Nephron progenitor cell (in vitro differentiated cells): Measurements from ENCODE around the gene CYP2C18.
A peak's percentile ranks its signal among the peaks of the same experiment; 100 is the strongest.
"Not testable (repeated sequence)": the region's sequence is repeated elsewhere in the genome, so short reads cannot be mapped to it uniquely, and the experiment has no call there.

Experiments
- DNase-seq: peaks from one replicate; pipeline ENCODE4 v3.0.0; 2021
- H3K27ac Mint-ChIP-seq: 2 replicates; pipeline ENCODE4 v1.8.0; 2021; ENCODE audit warnings: mild to moderate bottlenecking, moderate library complexity, mixed read lengths
- H3K27me3 Mint-ChIP-seq: 2 replicates; pipeline ENCODE4 v1.8.0; 2021; ENCODE audit warnings: mild to moderate bottlenecking, low read depth, mixed read lengths; ENCODE audit not compliant: poor library complexity
- H3K36me3 Mint-ChIP-seq: 2 replicates; pipeline ENCODE4 v1.8.0; 2021; ENCODE audit warnings: low read depth, mixed read lengths
- H3K4me1 Mint-ChIP-seq: 2 replicates; pipeline ENCODE4 v1.8.0; 2021; ENCODE audit warnings: mixed read lengths
- H3K4me3 Mint-ChIP-seq: 2 replicates; pipeline ENCODE4 v1.8.0; 2021; ENCODE audit warnings: mild to moderate bottlenecking, moderate library complexity, mixed read lengths
- H3K9me3 Mint-ChIP-seq: 2 replicates; pipeline ENCODE4 v1.8.0; 2021; ENCODE audit warnings: mild to moderate bottlenecking, moderate library complexity, mixed read lengths
- TF ChIP-seq, protein P1 (sequence below): fragments of 200-600 bp; sonication (generic); IDR thresholded peaks from 2 replicates; pipeline ENCODE4 v1.5.0; 2021; ENCODE audit warnings: antibody characterized with exemption

CYP2C18 gene

DNA sequence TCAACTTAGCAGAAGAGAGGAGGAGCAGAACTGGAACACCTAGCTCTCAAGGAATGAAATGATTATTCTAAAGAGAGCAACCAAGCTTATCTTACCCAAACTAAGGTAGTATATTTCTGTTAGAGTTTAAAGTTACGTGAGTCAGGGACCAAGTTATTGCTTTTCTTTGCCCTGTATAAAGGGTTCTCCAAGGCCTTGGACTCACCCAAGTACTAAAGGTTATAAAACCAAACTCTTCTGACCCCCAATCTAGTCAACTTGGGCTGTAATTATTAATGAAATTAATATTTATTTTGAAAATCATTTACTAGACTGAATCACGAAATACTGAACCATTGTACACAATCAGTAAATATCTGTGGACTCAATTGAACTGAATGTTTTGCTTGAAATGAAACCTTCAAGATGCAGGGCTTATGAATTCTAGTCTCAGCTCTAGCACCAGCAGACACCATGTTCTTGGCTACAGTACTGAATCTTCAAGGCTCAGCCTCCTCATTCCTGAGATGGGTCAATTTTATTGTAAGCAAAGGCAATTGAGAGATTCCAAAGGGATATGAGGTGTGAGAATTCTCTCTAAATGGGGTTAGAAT lies 77.2 kb downstream of the CYP2C18 start:
- H3K27me3 Mint-ChIP-seq, result no peaks in the 10 kb centered on the region
- H3K4me3 Mint-ChIP-seq, result no peak overlapping the region
- no peaks in the 10 kb centered on the region for H3K4me1 Mint-ChIP-seq
- TF ChIP-seq, protein P1, sequence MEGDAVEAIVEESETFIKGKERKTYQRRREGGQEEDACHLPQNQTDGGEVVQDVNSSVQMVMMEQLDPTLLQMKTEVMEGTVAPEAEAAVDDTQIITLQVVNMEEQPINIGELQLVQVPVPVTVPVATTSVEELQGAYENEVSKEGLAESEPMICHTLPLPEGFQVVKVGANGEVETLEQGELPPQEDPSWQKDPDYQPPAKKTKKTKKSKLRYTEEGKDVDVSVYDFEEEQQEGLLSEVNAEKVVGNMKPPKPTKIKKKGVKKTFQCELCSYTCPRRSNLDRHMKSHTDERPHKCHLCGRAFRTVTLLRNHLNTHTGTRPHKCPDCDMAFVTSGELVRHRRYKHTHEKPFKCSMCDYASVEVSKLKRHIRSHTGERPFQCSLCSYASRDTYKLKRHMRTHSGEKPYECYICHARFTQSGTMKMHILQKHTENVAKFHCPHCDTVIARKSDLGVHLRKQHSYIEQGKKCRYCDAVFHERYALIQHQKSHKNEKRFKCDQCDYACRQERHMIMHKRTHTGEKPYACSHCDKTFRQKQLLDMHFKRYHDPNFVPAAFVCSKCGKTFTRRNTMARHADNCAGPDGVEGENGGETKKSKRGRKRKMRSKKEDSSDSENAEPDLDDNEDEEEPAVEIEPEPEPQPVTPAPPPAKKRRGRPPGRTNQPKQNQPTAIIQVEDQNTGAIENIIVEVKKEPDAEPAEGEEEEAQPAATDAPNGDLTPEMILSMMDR, result no peak
- no peak overlapping the region for H3K27ac Mint-ChIP-seq
- H3K36me3 Mint-ChIP-seq, result no peaks in the 10 kb centered on the region
- peaks cover 16% of the 10 kb centered on the region for H3K9me3 Mint-ChIP-seq
- no peak for DNase-seq

DNA sequence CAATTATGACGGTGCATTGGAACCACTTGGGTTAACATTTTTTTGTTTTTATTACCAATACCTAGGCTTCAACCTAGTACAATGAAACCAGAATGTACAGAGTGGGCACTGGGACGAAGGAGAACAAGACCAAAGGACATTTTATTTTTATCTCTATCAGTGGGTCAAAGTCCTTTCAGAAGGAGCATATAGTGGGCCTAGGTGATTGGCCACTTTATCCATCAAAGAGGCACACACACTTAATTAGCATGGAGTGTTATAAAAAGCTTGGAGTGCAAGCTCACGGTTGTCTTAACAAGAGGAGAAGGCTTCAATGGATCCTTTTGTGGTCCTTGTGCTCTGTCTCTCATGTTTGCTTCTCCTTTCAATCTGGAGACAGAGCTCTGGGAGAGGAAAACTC lies 78.9 kb downstream of the CYP2C18 start, which contains the start of gene CYP2C19:
Gene CYP2C19, plus strand, starts transcription at position 289 of the 400 bp plus-strand sequence. Its CDS starts 25 bp downstream, at position 314.
- H3K27me3 Mint-ChIP-seq, result no peaks in the 10 kb centered on the region
- DNase-seq, result no peak
- H3K9me3 Mint-ChIP-seq, result peaks cover 7% of the 10 kb centered on the region
- TF ChIP-seq, protein P1, result no peak
- H3K27ac Mint-ChIP-seq, result no peak within 1 kb of the TSS
- H3K4me3 Mint-ChIP-seq, result no peak within 1 kb of the TSS
- no peaks in the 10 kb centered on the region for H3K4me1 Mint-ChIP-seq
- no peaks in the 10 kb centered on the region for H3K36me3 Mint-ChIP-seq

DNA sequence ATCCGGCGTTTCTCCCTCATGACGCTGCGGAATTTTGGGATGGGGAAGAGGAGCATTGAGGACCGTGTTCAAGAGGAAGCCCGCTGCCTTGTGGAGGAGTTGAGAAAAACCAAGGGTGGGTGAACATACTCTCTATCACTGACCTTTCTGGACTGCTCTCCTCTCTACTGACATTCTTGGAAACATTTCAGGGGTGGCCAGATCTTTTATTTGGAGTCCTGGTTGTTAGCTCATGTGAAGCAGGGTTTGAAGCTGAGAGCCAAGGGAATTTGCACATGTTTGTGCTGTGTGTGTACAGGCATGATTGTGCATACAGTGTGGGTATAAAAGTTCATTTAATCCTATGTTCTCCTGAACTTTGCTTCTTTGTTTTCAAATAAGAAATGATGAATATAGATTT lies 91.9 kb downstream of the CYP2C18 start:
- H3K27me3 Mint-ChIP-seq, H3K4me1 Mint-ChIP-seq, H3K27ac Mint-ChIP-seq, DNase-seq, H3K4me3 Mint-ChIP-seq, H3K36me3 Mint-ChIP-seq: not testable (repeated sequence)
- peaks cover 10% of the 10 kb centered on the region for H3K9me3 Mint-ChIP-seq

DNA sequence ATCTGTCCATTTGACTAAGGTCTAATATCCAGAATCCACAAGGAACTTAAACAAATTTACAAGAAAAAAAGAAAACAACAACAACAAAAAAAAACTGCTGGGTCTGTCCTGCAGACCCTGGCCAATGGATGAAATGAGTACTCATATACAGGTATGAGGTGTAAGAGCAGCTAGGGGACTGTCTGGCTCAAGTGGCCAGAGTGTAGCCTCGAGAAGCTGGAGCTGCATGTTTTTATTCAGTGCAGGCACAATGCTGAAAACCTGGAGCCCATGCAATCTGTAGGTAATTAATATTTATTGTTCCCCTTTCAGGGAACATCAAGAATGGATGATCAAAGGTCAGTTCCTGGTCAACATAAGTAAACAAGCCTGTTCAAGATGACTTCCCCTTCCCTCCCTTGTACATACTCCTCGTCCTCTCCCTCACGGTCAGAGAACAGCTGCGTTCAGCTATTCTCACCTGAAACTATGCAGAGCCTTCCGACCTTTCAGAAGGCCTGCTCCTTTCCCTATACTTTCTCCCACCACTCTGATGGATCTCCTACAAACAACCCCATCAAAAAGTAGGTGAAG lies 94.4 kb downstream of the CYP2C18 start:
- Mint-ChIP-seq H3K27ac (peak overlapping the region; percentile 64), H3K9me3 (peaks cover 10% of the 10 kb centered on the region), H3K4me1 (no peaks in the 10 kb centered on the region), H3K4me3 (no peak overlapping the region), H3K36me3 (no peaks in the 10 kb centered on the region), H3K27me3 (peaks cover 4% of the 10 kb centered on the region)
- TF ChIP-seq, protein P1, result no peak
- no peak for DNase-seq

DNA sequence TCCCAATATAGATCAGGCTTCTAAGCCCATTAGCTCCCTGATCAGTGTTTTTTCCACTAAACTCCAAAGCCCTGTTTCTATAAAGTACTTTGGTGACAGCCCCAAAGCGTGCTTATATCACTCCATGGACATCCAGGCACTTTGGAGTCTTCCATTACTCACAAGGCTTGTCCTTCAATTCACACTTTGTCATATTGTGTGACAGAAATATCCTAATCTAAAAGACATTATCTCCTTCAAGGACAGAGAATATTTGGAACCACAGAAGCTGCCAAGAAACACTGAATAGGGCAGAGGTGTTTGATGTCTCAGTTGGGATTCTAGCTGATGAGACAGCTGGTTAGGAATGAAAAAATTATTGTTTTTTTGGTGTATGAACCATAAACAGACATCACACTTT lies 97.3 kb downstream of the CYP2C18 start:
- Mint-ChIP-seq H3K9me3 (peaks cover 10% of the 10 kb centered on the region), H3K27me3 (peaks cover 4% of the 10 kb centered on the region), H3K36me3 (no peaks in the 10 kb centered on the region), H3K27ac (no peak overlapping the region), H3K4me1 (no peaks in the 10 kb centered on the region), H3K4me3 (no peak overlapping the region)
- TF ChIP-seq, protein P1, result no peak
- no peak for DNase-seq

DNA sequence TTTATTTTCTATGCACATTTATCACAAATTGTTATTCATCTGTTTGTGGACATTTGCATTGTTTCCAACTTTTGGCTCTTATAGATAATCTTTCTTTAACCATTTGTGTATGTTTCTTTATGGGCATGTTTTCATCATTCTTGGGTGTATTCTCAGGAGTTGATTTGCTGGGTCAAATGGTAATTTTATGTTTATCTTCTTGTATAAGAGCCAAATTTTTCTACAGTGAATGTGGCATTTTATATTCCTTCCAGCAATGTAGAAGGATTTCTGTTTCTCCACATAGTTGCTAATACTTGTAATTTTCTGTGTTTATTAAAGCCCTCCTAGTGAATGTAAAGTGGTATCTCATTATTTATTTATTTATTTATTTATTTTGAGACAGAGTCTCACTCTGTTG lies 100.7 kb downstream of the CYP2C18 start:
- no peaks in the 10 kb centered on the region for H3K36me3 Mint-ChIP-seq
- no peak overlapping the region for H3K27ac Mint-ChIP-seq
- peaks cover 8% of the 10 kb centered on the region for H3K9me3 Mint-ChIP-seq
- no peak for DNase-seq
- H3K27me3 Mint-ChIP-seq, result peaks cover 4% of the 10 kb centered on the region
- TF ChIP-seq, protein P1, result no peak
- no peaks in the 10 kb centered on the region for H3K4me1 Mint-ChIP-seq
- H3K4me3 Mint-ChIP-seq, result no peak overlapping the region
